Stimulated activated CD8-positive, alpha-beta memory T cell treated with anti-CD3 and anti-CD28 coated beads, Interleukin-12 subunit alpha, Interleukin-12 subunit beta, amount 100 ng/mL, for 4 hours (primary cell): ENCODE results near the gene CCR6.
A peak's percentile ranks its signal among the peaks of the same experiment; 100 is the strongest.
"Not testable (repeated sequence)": the region's sequence is repeated elsewhere in the genome, so short reads cannot be mapped to it uniquely, and the experiment has no call there.

ENCODE experiments used
- DNase-seq: peaks from one replicate; pipeline ENCODE4 v3.0.0-alpha.2; 2020; ENCODE audit warnings: low read depth

Gene CCR6

GRCh38 chr6:167122827-167123657 is at the start of gene CCR6:
Gene CCR6, plus strand, starts transcription at chr6:167123096. Its CDS starts 13,039 bp downstream, at chr6:167136135.
- DNase-seq: no peak

- no peak for DNase-seq
Observed at GRCh38 chr6:167073679-167074274, 49.1 kb upstream of the CCR6 start.

- DNase-seq: no peak
Observed at GRCh38 chr6:167077241-167077932, 45.5 kb upstream of the CCR6 start.

GRCh38 chr6:167078745-167079144 is 44.2 kb upstream of the CCR6 start:
- no peak for DNase-seq

GRCh38 chr6:167079853-167080297 is 43.0 kb upstream of the CCR6 start:
- no peak for DNase-seq

- DNase-seq: no peak
Observed at GRCh38 chr6:167087857-167088354, 35.0 kb upstream of the CCR6 start.

- not testable (repeated sequence) for DNase-seq
Observed at GRCh38 chr6:167088741-167089140, 34.2 kb upstream of the CCR6 start.

- DNase-seq: no peak
Observed at GRCh38 chr6:167089243-167090142, 33.4 kb upstream of the CCR6 start.

- no peak for DNase-seq
Observed at GRCh38 chr6:167090171-167090570, 32.7 kb upstream of the CCR6 start.

- no peak for DNase-seq
Observed at GRCh38 chr6:167091026-167091804, 31.7 kb upstream of the CCR6 start.

GRCh38 chr6:167091805-167092107 is 31.1 kb upstream of the CCR6 start:
- no peak for DNase-seq

GRCh38 chr6:167092672-167093339 is 30.1 kb upstream of the CCR6 start:
- DNase-seq: no peak

GRCh38 chr6:167093406-167093921 is 29.4 kb upstream of the CCR6 start:
- DNase-seq: no peak

GRCh38 chr6:167093922-167094432 is 28.9 kb upstream of the CCR6 start:
- DNase-seq: peak; percentile 72

GRCh38 chr6:167094436-167094819 is 28.5 kb upstream of the CCR6 start:
- DNase-seq: no peak

GRCh38 chr6:167094820-167095637 is 27.9 kb upstream of the CCR6 start:
- no peak for DNase-seq

GRCh38 chr6:167095888-167096287 is 27.0 kb upstream of the CCR6 start:
- no peak for DNase-seq

- DNase-seq: no peak
Observed at GRCh38 chr6:167096991-167097390, 25.9 kb upstream of the CCR6 start.

GRCh38 chr6:167097770-167098169 is 25.1 kb upstream of the CCR6 start:
- no peak for DNase-seq
